Duodenal mucosa (tissue), 2 donors: ENCODE data around the gene MARCHF10.
A peak's percentile ranks its signal among the peaks of the same experiment; 100 is the strongest.

Experiments
- H3K27ac ChIP-seq: one replicate; pipeline ENCODE4 v1.7.0; 2013; ENCODE audit warnings: low read depth, low read length
- H3K27me3 ChIP-seq, 2 donors: one replicate each; pipeline ENCODE4 v1.7.0; 2013; ENCODE audit warnings: low read length in 2 of 2, control low read depth in 1 of 2; ENCODE audit not compliant: insufficient read depth in 2 of 2, control insufficient read depth in 1 of 2
- H3K36me3 ChIP-seq, 2 donors: one replicate each; pipeline ENCODE4 v1.7.0; 2013; ENCODE audit warnings: low read length in 2 of 2, control low read depth in 1 of 2; ENCODE audit not compliant: insufficient read depth in 2 of 2, control insufficient read depth in 1 of 2
- H3K4me1 ChIP-seq, 2 donors: one replicate each; pipeline ENCODE4 v1.7.0; 2013; ENCODE audit warnings: low read length in 2 of 2, control low read depth in 1 of 2; ENCODE audit not compliant: insufficient read depth in 2 of 2, control insufficient read depth in 1 of 2
- H3K4me3 ChIP-seq, 2 donors: one replicate each; pipeline ENCODE4 v1.7.0; 2013; ENCODE audit warnings: low read length in 2 of 2, low read depth in 1 of 2
- H3K9ac ChIP-seq, 2 donors: one replicate each; pipeline ENCODE4 v1.7.0; 2013; ENCODE audit warnings: low read length in 2 of 2, low read depth in 1 of 2
- H3K9me3 ChIP-seq, 2 donors: one replicate each; pipeline ENCODE4 v1.7.0; 2013; ENCODE audit warnings: low read length in 2 of 2, control low read depth in 1 of 2; ENCODE audit not compliant: control insufficient read depth in 1 of 2

MARCHF10 gene

DNA sequence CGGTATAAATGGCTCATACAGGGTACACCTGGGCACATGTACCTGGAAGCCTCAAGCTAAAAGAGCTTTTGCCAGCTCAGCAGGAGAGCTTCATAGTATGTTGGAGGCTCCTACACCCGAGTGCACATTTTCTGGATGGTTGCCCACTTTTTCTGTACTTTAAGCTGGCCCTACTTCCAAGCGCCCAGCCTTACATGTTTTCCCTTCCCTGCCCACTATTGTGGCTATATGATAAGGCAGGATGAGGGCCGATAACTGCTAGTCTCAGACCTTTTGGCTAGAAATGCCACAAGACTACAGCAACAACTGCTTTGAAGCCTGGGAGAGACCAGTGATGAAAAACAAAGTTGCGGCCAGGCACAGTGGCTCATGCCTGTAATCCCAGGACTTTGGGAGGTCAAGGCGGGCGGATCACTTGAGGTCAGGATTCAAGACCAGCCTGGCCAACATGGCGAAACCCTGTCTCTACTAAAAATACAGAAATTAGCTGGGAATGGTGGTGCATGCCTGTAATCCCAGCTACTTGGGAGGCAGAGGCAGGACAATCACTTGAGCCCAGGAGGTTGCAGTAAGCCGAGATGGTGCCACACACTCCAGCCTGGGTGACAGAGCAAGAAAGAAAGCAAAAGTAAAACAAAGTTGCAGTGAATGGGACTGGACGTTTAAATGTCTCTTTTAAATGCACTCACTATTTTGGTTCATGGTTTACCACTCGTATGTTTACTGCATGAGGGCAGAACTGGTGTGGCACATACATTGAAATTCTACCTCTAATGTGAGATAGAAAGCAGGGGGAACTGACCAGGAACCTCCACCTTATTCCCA is 14.2 kb upstream of the MARCHF10 start:
- Histone ChIP-seq H3K4me1 (no peaks in the 10 kb centered on the region), H3K27me3 (no peaks in the 10 kb centered on the region), H3K9me3 (no peaks in the 10 kb centered on the region), H3K9ac (no peak overlapping the region), H3K4me3 (no peak overlapping the region), H3K27ac (no peak overlapping the region), H3K36me3 (no peaks in the 10 kb centered on the region)

DNA sequence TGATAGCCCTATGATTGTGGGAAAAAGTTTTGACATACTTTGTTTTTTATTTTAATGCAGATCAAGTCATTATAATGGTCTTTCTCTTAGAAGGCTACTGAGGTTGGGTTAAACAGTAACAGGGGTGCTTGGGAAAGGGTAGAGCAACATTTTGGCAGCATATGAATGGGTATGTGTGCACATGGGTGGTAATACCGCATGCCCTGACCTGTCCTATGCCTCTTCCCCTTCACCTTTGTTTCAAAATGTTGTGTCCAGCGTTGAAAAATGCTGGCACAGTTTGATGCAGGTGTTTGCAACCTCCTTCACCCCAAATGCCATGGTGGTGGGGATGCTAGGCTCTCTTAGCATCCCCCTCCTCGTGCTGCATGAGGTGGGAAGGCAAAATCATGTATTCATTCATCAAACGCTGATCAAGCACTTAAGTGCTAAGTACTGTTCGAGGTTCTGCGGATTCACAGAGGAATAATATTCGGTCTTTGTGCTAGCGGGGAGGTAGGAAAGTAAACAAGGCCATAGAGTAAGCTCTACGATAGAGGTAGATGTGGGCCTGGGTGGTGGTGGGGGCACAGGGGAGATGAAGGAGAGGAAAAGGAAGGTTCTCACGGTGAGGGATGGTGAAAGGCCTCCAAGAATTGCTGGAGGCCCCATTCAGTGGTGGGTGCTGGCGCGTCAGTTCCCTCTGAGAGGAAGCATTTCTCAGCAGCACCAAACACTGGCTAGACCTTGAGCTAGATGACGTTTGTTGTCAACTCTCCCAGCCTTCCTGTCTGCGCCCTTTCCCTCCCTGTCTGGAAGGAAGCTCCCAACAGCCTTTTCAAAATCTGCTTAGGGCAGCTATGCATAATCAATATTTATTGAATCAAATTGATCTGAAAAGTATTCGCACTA is 13.3 kb upstream of the MARCHF10 start:
- no peak overlapping the region for H3K9ac ChIP-seq
- no peaks in the 10 kb centered on the region for H3K27me3 ChIP-seq
- H3K4me1 ChIP-seq = no peaks in the 10 kb centered on the region
- H3K9me3 ChIP-seq = no peaks in the 10 kb centered on the region
- no peaks in the 10 kb centered on the region for H3K36me3 ChIP-seq
- H3K27ac ChIP-seq = no peak overlapping the region
- no peak overlapping the region for H3K4me3 ChIP-seq

DNA sequence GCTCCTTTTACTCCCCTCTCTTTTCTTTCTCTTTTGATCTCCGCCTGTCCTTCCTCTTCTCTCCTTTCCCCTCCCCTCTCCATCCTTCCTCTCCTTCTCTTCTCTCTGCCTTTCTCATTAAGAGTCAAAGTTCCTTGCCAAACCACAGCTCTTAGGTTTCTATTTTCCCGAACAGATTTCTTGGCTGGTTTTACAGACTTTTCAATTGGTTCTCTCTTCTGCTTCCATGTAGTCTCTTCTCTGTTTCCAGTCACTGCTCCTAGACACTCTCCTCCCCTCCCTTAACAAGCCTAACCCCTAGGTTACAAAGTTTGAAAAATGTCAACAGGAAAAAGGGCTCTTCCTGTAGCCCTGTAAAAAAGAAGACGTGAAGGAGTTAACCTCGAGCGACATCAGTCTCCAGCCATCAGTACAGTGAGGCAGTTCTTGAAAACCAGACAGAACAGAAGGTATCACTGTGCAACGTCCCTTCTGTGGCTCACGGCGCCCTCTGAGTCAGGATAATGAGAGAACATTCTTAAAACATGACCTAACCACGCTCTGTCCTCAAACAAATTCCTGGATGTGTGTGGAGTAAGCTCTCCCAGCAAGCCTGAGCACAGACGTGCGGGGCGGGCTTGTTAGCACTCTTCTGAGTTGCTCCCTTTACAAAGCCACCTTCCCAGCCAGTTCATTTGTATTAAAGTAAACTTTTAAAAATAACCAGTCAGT is 11.6 kb upstream of the MARCHF10 start:
- H3K27ac ChIP-seq = no peak overlapping the region
- H3K27me3 ChIP-seq = no peaks in the 10 kb centered on the region
- H3K9ac ChIP-seq = peak overlapping the region in 1 of 2 donors; percentile 8
- no peaks in the 10 kb centered on the region for H3K9me3 ChIP-seq
- H3K4me3 ChIP-seq = no peak overlapping the region
- no peaks in the 10 kb centered on the region for H3K4me1 ChIP-seq
- H3K36me3 ChIP-seq = no peaks in the 10 kb centered on the region

DNA sequence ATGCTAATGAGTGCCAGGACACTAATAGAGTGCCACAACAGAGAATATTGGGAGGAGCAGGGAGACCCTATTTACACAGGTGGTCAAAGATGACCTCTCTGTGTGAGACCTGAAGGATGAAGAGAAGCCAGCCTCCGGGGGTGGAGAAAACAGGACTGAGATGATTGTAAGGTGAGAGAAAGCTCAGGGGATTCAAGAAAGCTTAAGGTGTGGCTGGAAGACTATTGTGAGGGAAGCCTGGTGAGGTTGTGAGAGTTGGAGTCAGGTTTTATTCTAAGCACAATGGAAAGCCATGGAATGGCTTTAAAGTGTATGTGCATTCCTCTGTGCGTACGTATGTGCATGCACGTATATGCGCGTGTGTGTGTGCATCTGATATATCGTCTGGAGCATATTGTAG is 10.4 kb upstream of the MARCHF10 start:
- Histone ChIP-seq H3K9me3 (no peaks in the 10 kb centered on the region), H3K4me1 (no peaks in the 10 kb centered on the region), H3K27ac (no peak overlapping the region), H3K4me3 (no peak overlapping the region), H3K27me3 (no peaks in the 10 kb centered on the region), H3K36me3 (no peaks in the 10 kb centered on the region), H3K9ac (no peak overlapping the region)

DNA sequence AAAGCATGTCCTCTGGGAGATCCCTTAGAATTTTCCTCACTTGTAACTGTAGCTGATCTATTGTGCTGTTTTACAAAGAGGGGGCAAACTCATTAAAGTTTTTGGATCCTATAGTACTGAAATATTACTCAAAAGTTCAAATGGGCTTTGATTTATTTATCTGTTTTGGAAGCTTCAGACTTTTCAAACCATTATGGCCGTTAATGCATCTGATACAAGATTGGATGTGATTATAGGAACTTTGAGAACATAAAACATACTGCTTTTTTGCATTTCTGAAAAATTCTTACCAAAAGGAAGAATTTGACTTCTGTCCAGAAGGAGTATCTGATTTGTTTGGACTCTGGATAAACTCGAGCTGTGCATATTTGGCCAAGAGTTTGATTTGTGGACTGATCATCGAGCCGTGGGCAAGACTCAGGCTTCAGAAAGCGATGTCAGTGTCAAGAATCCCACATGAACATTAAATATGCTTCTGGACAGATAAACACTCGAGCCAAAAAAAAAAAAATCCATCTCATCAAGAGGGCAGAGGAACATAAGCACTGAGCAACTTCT is 8.2 kb upstream of the MARCHF10 start:
- no peak overlapping the region for H3K9ac ChIP-seq
- no peaks in the 10 kb centered on the region for H3K36me3 ChIP-seq
- H3K27ac ChIP-seq = no peak overlapping the region
- no peaks in the 10 kb centered on the region for H3K4me1 ChIP-seq
- H3K27me3 ChIP-seq = no peaks in the 10 kb centered on the region
- no peaks in the 10 kb centered on the region for H3K9me3 ChIP-seq
- H3K4me3 ChIP-seq = no peak overlapping the region

DNA sequence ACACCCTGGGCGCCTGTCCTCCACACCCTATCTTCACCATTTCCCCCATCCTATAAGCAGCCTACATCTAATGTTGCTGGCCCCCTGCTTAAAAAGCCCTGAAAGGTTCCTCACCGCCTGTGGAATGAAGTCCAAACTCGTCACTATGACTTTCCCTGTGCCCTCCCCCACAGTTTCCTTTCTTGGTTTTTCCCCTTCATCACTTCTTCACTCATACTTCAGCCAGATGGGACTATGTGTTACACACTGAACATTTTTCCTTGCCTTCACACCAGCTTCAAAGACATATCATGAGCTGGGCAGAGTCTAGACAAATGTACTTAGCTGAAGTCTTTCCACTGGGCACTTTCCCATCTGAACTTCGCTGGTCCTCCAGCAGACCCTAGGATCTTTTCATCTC is 1.5 kb upstream of the MARCHF10 start:
- Histone ChIP-seq H3K4me1 (no peaks in the 10 kb centered on the region), H3K36me3 (no peaks in the 10 kb centered on the region), H3K27ac (no peak overlapping the region), H3K9ac (no peak overlapping the region), H3K27me3 (peaks cover 0 to 9% of the 10 kb centered on the region in 2 donors), H3K4me3 (no peak overlapping the region), H3K9me3 (no peaks in the 10 kb centered on the region)

DNA sequence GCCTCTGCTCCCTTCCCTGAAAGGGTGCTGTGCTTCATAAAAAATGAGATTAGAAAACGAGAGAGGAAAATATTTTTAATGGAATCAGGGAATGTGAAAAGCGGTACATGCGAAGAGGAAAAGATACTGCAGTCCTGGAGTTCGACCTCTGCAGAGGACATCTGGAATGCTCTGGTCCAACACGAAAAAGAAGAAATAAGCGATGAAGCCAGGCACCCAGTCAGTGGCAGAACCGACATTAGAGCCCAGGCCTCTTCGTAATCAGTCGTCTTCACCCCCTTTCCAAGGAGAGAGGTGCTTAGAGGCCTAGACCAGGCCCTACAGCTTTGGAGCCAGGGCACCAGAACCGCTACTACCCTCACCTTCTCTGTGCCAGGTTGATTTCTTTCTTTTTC is 459 bp upstream of the MARCHF10 start:
- H3K9ac ChIP-seq = no peak overlapping the region
- no peaks in the 10 kb centered on the region for H3K9me3 ChIP-seq
- H3K4me1 ChIP-seq = no peaks in the 10 kb centered on the region
- H3K36me3 ChIP-seq = no peaks in the 10 kb centered on the region
- no peak overlapping the region for H3K27ac ChIP-seq
- no peak overlapping the region for H3K4me3 ChIP-seq
- peaks cover 0 to 9% of the 10 kb centered on the region in 2 donors for H3K27me3 ChIP-seq

DNA sequence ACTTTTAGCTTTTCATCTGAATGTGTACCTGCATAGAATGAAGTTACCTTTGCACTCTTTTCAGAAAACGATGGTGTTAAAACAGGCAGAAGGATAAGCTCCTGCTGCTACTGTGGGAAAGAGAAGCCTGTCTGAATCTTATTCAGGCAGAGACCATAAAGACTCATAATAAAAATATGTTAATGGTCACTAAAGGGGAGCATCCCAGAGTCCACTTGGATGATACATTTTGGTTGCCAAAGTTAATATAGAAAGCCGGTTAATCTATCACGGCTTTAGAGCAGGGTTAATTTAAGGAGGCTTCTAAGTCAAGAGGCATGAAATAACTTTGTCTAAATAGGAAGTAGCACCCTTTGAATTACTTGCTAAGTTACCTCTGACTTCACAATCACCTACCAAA is 2.9 kb downstream of the MARCHF10 start:
- Histone ChIP-seq H3K36me3 (no peaks in the 10 kb centered on the region), H3K4me1 (no peaks in the 10 kb centered on the region), H3K27ac (no peak overlapping the region), H3K4me3 (no peak overlapping the region), H3K9me3 (no peaks in the 10 kb centered on the region), H3K9ac (no peak overlapping the region), H3K27me3 (peaks cover 0 to 13% of the 10 kb centered on the region in 2 donors)

DNA sequence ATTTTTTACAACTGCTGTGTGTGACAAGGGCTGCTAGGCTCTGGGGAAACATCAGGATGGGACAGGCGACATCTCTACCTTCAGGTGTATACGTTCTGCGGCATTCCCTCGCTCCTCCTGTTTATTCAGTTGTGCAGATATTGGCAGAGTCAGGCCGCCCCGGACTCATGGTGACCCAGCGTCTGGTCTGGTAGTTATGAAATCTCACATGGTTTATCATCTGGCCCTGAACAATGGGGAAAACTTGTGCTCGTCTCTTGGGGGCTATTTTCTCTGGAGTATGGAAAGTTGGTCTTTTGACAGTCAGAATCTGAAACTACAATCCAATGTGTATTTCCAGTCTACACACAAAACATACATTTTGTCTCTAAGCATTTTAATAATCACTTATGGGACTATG is 3.3 kb downstream of the MARCHF10 start:
- no peaks in the 10 kb centered on the region for H3K36me3 ChIP-seq
- no peak overlapping the region for H3K27ac ChIP-seq
- no peak overlapping the region for H3K4me3 ChIP-seq
- H3K4me1 ChIP-seq = no peaks in the 10 kb centered on the region
- no peaks in the 10 kb centered on the region for H3K9me3 ChIP-seq
- H3K9ac ChIP-seq = no peak overlapping the region
- peaks cover 0 to 13% of the 10 kb centered on the region in 2 donors for H3K27me3 ChIP-seq
